Activated CD4-positive, alpha-beta T cell treated with anti-CD3 and anti-CD28 coated beads, Interleukin-2, Interleukin-6, amounts not matched to agents 100 ng/mL and 50 ng/mL, durations not matched to agents 16 hours and 8 hours (primary cell): ENCODE data around the gene SCYL3.
"Not testable (repeated sequence)": the region's sequence is repeated elsewhere in the genome, so short reads cannot be mapped to it uniquely, and the experiment has no call there.

Source experiments
- DNase-seq: peaks from one replicate; pipeline ENCODE4 v3.0.0-alpha.2; 2020

The SCYL3 gene

DNA sequence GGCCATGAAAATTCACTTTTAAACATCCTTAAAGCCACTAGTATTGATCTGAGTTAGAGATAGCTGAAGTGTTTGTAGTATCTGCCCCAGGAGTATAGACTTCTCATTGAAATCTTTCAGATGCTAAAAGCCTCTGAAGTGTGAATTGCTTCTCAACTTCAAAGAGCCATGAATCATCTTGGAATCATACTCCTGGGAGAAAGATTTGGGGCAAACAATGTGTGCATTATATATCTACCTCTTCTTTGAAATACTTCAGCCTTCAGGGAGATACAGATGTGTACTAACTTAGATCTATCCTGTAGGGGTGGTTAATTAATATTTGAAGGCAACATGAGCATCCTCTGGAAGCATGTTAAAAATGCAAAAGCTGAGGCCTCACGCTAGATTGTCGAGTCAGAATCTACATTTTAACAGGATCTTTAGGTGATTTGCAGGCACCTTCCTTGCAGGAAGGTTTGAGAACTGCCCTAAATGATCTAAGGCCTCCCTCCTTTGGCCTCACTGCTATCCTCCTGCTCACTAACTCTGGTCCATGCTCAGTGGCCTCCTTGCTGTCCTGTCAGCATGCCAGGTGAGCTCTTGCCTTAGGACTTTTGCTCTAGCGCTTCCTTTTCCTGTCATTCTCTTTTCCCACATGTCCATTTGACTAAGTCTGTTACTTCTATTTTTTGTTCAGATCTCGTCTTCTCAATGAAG, 6.0 kb upstream of the SCYL3 start:
- DNase-seq: no peak

DNA sequence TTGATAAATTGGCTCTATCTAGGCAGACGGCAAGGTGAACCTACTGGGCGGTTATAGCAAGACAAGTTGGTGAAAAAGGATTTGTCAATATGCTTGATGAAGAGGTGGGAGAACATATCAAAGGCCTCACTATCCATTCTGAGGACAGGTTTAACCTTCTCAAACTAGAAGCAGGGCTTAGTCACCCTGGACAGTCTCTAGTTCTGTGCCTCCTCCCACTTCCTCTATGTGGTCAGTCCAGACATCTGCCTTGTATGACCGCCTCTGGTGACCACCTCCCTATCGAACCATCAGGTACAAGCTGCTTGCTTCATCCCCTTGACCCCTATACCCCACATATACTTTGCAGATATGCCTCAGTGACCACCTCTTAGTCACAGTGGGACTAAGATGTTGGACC, 2.3 kb upstream of the SCYL3 start:
- DNase-seq: no peak

DNA sequence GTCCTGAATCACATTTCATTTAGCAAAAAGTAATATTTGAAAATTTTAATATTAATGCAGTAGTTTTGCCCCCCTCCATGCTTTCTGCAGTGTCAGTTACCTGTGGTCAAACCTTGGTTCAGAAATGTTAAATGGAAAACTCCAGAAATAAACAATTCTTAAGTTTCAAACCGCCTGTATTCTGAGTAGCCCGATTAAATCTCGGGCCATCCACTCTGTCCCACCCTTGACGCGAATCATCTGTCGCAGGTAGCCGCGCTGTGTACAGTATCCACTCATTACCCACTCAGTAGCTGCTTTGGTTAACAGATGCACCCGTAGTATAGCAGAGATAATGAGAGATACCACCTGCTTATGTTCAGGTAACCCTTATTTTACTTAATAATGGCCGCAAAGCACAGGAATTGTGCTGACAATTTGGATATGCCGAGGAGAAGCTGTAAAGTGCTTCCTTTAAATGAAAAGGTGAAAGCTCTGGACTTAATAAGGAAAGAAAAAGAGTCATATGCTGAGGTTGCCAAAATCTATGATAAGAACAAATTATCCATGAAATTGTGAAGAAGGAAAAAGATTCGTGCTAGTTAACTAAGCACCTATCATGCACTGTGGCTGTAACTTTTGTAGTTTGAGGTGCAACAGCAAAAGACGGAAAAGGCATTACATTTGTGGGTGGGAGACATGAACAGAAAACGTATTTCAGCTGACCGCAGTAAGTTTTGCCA, 889 bp upstream of the SCYL3 start:
- no peak for DNase-seq

DNA sequence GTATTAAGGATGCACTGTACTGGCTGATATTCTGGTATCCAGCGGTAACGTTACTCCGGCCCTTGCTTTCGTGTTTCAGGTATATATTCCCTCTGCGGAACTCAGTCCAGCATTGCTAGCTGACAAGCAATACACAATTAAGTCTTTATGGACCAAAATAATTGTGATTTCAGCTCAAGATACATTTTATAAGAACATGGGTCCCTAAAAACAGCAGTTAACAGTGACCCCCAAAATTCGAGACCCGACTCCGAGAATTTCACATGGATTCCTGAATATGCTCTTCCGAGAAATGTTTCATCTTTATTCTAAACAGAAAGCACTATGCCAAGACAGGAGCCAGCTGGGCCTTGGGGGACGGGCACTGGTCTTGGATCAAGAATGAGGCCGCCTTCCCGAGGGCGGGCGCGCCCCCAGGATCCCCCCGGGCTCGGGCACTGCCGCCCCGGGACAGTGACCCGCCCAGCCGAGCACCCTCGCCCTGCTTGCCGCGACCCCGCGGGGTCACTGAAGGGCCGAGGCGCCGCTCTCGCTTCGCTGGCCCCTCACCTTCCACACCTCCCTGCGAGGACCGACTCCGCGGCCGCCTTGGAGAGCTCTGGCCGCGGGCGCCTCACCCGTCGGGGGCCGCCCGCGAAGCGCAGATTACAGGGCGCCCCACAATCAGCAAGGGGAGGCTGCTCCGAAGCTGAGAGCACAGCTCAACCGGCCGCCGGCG, 610 bp downstream of the SCYL3 start:
- peak; percentile 23 for DNase-seq

DNA sequence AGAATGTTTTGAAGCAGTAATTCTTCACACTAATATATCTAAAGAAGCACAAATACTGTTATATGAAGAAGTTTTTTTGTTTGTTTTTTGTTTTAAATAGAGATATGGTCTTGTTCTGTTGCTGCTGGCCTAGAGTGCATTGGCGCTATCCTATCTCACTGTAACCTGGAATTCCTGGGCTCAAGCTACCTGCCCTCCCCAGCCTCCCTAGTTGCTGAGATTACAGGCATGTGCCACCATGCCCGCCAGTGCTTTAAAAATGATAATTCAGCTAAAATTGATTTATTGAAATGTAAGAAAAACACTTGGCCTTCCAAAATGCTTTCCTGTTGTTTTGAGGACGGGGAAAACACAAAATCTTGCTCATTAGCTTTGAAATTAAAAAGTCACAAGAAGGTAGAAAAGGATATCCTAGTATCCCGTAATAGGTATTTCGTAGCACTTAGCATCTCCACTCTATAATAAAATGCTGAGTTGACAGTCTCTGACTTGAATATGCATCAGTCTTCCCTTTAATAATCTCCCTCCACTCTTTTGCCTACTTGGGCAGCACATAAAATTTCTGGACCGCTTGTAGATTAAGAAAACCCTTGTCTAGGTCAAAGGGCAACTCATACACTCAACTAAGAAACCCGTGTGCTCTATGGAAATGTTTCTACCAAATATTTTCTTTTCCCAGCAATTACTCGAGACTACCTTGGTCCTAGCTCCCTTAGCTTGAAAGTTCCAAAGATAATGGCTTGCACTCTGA, 1.3 kb downstream of the SCYL3 start:
- no peak for DNase-seq

DNA sequence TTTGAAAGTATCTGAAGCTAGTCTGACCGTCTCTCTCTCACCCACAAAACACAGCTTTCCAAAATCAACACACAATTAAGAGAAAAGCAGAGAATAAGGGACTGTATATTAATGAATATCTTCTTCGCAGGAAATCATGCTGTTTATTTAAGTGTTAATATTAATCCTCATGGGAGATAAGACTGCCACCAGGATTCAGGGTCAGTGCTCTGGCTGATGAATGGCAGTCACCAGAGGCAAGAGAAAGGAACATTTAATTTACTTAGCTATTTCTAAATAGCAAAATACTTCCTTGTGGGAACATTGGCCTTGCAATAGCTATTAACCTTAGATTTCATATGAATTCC, 2.2 kb downstream of the SCYL3 start:
- no peak for DNase-seq

DNA sequence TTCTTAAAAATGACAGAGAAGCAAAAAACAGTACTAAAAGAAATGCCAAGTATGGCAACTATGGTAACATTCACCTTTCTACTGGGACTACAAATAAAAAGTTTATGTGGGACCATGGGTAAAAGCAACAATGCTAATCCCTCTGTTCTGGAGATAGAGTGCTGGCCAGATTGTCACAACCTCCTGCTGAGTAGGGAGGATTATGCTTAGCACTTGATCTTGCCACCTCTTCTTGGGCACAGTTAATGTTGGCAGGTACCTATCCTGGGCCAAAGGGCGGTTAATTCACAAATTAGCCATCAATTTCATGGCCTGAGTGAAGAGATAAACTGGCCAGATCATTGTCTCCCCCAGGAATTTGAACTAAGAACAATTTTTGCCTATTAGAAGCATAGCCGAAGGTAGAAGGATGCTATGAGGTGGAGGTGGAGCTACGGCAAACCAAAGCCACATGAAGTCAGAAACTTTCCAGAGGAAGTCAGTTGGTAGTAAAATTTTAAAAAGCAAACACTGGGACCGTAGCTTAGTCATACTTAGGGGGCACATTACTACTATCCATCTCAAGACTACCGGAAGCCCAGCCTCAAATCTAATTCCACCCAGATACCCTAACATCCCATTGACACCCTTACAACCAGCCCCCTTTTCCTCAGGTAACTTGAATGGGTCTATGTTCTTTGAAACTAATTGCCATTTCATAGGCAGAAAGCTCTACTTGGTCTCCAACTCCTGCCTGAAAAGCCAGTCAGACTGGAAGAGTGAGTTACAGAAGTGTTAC, 2.7 kb downstream of the SCYL3 start:
- DNase-seq: peak; percentile 72

DNA sequence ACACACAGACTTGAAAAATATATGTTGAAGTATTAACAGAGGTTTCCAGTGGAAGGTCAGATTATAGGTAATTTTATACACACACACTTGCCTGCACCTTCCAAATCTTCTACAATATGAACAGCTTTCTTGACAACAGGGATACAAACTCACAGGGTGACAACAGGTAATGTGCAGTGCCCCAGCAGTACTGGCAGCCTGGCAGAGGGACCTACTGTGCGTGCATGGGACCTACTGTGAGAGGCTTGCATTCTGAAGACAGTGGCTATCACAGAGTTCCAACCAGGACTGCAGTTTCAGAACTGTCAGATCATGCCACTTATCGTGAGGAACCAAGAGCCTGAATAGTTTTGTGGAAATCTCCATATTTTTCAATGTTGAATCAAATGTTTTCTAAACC, 3.8 kb downstream of the SCYL3 start:
- DNase-seq: no peak

DNA sequence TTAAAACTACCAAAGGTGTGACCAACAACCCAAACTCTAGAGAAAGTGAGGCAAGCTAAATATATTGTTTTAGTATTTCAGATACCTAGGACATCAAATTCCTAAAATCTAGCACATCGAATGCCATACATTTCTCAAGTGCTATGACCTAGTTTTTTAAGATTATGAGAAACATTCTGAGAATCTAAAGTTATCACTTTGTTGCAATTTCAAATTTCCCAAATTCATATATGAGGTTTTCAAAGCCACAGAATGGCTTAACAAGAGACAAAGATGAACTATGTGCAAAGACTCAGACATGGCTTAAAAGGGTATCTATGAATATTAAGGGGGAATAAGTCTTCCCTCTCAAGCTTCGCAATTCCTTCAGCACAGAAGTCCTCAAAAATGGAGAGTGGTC, 6.8 kb downstream of the SCYL3 start:
- no peak for DNase-seq

DNA sequence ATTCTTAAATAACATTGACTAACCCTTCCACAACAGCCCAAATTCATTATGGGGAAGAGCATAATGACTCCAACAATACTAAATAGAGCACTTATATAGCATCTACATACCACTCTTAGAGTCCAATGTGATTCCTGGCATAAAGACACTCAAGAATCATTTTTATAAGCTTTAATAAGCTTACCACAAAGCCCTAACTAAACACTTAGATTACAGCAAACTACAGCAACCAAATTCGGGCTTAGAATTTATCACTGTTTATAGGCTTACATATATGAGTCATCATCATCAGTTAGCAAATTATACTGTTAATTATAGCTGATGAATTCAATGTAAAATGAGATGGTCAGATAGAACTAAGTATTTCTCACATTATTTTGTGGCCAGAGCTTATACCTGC, 7.3 kb downstream of the SCYL3 start:
- DNase-seq: no peak

DNA sequence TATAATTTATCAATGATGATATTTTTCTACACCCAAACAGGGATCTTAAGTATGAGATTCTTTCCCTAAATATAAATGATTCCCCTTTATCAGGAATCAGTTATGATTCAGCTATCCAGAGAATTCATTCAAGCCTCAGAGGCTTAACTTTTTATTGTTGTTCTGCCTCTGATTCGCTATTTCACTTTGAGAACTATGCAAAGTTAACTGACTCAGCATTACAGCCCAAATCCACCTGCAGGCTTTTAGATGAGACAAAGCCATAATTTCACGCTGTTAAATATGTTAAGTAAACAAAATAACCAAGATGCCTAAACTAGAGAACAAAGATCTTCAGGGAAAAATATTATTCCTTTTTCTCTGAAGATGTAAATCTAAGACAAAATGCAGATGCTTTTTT, 8.5 kb downstream of the SCYL3 start:
- DNase-seq: no peak

DNA sequence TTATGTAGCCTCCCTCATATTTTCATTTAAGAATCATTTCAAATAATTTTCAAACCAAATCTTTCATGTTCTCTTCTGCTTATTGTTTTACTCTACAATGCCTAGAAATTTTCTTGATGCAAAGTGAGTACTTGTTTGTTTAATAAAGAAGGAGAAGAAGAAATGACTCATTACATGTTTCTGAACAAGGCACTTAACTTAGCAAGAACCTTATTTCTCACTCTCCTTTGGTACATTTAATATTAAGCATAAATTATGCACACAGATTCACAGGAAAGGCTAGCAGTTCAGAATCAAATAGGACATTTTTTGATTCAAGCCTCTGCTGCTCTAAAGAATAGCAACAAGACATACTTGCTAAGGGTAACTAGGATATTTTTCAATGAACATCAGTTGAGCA, 9.1 kb downstream of the SCYL3 start:
- DNase-seq: no peak

DNA sequence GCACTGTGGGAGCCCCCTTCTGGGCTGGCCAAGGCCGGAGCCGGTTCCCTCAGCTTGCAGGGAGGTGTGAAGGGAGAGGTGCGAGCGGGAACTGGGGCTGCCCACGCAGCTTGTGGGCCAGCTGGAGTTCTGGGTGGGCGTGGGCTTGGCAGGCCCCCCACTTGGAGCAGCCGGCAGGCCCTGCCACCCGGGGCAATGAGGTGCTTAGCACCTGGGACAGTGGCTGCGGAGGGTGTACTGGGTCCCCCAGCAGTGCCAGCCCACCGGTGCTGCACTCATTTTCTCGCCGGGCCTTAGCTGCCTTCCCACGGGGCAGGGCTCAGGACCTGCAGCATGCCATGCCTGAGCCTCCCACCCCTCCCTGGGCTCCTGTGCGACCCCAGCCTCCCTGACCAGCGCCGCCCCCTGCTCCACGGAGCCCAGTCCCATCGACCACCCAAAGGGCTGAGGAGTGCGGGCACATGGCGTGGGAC, 11.6 kb downstream of the SCYL3 start:
- DNase-seq: no peak

DNA sequence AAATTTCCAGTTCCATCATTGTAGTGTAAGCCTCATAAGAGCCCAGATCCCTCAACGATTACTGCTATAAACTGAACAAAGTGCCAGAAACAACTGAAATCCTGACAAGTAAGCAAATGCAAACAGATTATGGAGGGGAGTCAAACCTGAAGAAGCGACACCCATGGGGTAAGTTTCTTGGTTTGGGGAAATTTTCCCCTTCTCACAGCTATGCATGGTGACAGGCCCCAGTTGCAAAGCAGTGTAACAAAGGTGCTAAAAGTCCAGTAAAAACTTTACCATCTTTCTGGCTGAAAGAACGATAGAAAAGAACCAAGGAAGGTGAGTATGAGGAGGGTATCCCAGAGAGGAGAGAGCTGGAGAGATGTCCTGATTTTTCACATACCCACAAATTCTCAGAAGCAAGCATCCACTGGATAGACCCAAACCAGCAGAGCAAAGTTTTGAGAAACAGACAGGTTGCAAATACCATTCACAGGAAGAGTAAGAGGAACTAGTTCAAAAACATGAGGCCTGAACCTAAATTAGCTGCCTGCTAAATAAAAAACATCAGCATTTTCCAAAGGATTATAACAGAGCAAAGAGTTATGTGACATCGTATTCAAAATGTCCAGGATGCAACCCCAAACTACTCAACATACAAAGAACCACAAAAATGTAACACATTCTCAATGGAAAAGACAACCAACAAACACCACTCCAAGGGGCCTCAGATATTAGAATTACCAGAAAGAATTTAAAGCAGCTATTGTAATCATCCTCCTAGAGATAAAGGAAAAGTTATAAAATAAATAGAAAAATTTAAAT, 14.5 kb downstream of the SCYL3 start:
- no peak for DNase-seq

DNA sequence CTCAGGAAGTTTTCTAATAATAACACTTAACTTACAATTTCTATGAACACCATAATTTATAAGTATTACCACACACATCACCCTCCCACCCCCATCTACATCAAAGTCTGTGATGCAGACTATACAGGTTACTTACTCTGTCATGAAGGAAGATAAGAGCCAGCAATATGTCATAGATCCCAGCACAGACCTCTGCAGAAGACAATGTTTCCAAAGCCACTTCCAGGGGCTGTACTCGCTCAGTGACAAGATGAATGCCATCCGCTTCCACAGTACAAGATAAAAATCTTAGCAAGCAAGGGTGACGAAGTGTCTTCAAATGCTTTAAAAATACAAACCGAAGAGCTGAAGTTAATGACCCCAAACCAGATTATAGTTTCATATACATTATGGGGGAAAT, 15.2 kb downstream of the SCYL3 start:
- no peak for DNase-seq

DNA sequence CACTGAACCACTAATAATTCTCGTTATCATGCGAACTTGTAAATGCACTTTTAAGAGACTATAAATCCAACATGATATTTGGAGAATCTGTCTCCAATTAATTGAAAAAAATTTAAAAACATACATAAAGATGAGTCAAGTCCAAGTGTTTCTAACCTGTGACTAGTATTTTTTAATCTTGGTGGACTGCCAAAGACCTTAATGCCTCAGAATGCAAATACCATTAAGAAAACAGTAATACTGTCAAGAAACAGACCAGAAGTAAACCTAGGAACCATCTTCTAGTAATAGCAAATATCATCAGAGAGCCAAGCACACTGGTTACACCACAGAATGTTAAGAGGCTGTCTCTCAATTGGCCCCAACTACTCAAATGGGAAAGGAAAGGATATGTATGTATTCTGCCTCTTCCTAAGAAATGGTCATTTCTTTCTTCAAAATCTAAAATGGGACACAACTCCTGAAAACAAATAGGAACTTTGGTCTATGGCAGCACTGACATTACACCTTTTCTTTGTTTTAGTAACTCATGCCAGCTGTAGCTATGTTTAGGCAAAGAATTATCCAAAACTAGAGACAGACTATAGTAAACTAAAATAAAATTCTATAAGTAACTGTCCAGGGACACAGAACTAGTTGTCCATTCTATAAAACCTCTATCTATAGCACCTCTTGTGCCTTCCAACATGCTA, 15.8 kb downstream of the SCYL3 start:
- DNase-seq: no peak

DNA sequence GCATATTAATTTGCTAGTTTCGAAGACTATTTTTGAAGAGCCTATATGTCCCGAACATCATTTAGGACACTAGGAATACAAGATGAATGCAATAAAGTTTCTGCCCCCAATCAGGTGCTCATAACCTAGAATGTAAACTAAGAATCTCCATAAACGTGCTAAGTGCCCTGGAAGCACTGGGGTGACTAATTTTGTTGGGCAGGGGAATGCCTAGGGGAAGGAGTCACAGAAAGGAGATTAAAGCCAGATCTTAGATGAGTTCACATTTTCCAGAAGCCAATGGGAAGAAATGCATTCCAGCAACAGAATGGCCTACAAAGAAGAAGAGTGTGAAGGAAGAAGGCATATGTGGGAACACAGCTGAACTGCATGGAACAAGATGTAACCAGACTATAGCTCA, 19.5 kb downstream of the SCYL3 start:
- no peak for DNase-seq

DNA sequence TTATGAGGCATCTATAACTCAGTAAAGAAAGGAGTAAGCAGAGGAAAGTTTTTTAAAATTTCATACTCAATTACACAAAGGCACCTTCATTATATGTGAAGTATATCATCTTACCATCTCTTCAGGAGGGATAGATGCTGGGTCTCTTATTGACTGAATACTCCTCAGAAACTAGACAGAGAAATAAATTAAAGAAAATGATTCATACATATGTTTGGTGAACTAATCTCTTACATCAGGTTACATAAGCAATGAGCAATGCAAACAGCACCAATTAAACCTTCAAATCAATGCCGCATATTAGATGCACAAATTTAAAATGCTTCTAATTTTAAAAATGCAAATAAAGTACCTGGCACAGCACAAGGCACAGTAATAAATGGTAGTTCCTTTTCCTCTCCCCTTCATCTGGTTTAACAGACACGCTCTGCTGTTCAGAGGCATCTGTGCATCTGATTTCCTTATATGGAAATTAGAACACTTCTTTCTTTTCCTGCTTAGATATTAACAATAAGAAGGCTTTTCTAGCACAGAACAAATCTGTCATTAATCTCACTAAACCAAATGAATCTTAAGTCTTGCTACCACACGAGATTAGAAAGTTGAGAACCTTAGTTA, 20.0 kb downstream of the SCYL3 start:
- no peak for DNase-seq

DNA sequence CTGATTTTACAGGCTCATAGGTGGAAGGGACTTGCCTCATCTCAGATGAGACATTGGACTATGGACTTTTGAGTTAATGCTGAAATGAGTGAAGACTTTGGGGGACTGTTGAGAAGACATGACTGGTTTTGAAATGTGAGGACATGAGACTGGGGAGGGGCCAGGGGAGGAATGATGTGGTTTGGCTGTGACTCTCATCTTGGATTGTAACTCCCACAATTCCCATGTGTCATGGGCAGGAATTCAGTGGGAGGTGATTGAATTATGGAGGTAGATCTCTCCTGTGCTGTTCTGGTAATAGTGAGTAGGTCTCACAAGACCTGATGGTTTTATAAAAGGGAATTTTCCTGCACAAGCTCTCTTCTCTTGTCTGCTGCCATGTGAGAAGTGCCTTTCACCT, 20.8 kb downstream of the SCYL3 start:
- no peak for DNase-seq

DNA sequence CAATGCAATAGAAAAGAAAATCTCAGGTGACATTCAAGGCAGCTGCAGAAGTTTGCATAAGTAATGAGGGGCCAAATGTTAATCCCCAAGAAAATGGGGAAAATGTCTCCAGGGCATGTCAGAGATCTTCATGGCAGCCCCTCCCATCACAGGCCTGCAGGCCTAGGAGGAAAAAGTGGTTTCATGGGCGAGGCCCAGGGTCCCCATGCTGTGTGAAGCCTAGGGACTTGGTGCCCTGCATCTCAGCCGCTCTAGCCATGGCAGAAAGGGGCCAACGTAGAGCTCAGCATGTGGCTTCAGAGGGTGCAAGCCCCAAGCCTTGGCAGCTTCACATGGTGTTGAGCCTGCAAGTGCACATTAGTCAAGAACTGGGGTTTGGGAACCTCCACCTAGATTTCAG, 21.7 kb downstream of the SCYL3 start:
- DNase-seq: not testable (repeated sequence)

DNA sequence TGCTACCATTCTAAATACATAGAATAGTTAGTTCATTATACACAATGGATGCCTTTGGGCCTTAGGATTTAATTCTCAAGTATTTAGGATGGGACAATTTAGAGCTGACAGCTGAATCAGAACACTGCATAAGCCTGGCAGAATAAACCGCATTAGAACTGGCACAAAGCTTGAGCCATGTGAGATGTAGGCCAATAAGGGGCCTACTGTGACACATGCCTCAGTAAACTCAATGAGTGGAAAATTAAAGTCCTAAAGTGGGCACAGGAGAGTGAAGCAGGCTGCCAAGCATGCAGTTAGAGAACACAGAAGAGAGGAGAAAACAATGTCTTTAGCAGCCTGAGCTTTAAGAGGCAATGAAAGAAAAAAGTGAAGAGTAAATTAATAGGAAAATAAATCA, 24.3 kb downstream of the SCYL3 start:
- no peak for DNase-seq
